ENCODE measurements around the gene TNS1. TPM values are rescaled to one million over a fixed set of nuclear protein-coding genes. Genes with fewer than 3 reads are reported as not detected.

TNS1 gene
- total RNA-seq, 1 donor from 2014 or later: 0.91 TPM

DNA sequence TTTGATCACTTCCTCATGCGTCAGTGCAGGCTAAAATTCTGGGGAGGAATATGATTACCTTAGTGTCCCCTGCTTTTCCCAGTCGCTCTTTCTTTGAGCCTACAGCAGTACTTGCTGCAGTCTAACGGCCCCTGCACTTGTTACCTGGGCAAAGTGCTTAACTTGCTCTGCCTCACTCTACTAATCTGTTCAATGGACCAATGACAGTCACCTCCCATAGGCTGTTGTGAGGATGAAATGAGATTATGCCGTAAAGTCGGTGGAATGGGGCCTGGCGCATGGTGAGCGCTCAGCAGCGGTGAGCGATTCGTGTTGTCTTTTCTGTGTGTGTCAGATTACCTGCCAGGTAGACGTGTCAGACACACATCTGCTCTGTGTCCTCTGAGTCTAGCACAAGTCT, 5.3 kb downstream of the TNS1 start:
- peaks cover 1% of the 10 kb centered on the region for H3K27me3 Mint-ChIP-seq (ENCODE audit: low read depth)
- no peak overlapping the region for H3K4me3 Mint-ChIP-seq (ENCODE audit: low read depth)
- no peak for DNase-seq (ENCODE audit: low spot score)
- no peaks in the 10 kb centered on the region for H3K36me3 Mint-ChIP-seq (ENCODE audit: low read depth)
- H3K27ac Mint-ChIP-seq: no peak overlapping the region
- no peaks in the 10 kb centered on the region for H3K4me1 Mint-ChIP-seq (ENCODE audit: low read depth)
- H3K9me3 Mint-ChIP-seq: no peaks in the 10 kb centered on the region
- intact Hi-C loops (cut with micrococcal nuclease): no loop called here

DNA sequence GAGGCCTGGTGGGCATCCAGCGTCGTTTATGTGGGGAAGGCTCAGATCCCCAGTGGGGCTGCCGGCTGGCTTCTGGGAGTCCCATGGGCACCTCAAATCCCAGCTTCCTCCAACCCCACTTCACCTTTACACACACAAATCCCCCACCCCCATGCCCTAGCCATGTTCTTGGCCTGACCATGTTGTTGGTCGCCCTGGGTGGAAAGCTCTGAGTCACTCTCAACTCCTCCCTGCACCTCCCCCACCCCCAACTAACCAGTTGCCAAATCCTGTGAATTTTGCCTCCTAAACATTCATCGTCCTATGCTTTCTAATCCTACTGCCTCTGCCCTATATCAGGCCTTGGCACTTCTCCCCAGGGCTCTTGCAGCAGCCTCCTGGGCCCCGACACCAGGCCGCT, 6.4 kb downstream of the TNS1 start:
- Mint-ChIP-seq H3K27me3 (ENCODE audit: low read depth) (peaks cover 3% of the 10 kb centered on the region), H3K36me3 (ENCODE audit: low read depth) (no peaks in the 10 kb centered on the region), H3K9me3 (no peaks in the 10 kb centered on the region), H3K27ac (no peak overlapping the region), H3K4me1 (ENCODE audit: low read depth) (no peaks in the 10 kb centered on the region), H3K4me3 (ENCODE audit: low read depth) (no peak overlapping the region)
- intact Hi-C loops (cut with micrococcal nuclease): no loop called here
- no peak for DNase-seq (ENCODE audit: low spot score)

DNA sequence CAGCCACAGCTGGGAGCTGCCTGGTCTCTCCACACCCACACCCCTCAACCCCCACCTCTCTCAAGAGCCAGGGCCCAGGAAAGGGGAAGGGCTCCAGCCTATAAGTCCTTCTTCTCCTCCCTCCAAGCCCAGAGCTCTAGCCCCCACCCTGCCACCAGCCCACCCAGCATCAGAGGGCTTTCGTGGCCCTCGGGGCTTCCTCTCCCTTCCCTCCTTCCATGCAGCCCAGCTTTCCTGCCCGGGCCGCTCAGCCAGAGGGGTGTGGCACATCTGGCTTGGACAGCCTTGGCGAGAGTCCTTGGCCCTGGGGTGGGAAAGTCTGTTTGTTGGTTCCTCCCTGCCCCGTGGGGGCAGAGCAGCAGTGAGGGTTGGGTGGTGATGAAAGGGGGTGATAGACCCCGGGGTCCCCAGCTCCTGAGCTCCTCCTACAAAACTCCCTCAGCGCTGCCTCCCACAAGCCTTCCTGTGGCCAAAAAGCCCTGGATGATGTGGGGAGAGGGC, 7.0 kb downstream of the TNS1 start:
- Mint-ChIP-seq H3K9me3 (no peaks in the 10 kb centered on the region), H3K36me3 (ENCODE audit: low read depth) (no peaks in the 10 kb centered on the region), H3K4me1 (ENCODE audit: low read depth) (no peaks in the 10 kb centered on the region), H3K4me3 (ENCODE audit: low read depth) (no peak overlapping the region), H3K27me3 (ENCODE audit: low read depth) (peaks cover 3% of the 10 kb centered on the region), H3K27ac (no peak overlapping the region)
- intact Hi-C loops (cut with micrococcal nuclease): no loop called here
- no peak for DNase-seq (ENCODE audit: low spot score)

DNA sequence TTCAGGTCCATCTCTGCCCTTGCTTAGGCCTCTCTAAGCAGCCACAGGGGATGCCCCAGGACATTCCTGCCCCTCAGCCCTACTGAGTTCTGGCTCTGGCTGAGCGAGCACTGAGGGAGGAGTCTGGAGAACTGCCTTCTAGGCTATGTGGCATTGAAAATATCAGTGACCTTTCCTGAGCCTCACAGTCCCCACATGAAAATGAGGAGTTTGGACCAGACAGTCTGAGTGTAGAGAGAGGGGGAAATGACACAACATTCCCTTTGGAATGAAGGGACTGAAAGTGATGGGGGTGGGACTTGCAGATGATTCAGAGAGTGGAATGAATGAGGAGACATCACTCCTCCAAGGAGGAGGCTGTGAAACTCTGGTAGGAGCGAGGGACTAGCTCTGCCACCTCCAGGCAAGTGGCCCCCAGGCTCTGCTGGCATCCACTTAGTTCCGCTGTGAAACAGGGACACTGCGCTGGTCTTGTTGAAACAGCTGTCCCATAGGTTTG, 8.0 kb downstream of the TNS1 start:
- no peak for DNase-seq (ENCODE audit: low spot score)
- no peaks in the 10 kb centered on the region for H3K4me1 Mint-ChIP-seq (ENCODE audit: low read depth)
- H3K27ac Mint-ChIP-seq: no peak overlapping the region
- H3K9me3 Mint-ChIP-seq: no peaks in the 10 kb centered on the region
- H3K4me3 Mint-ChIP-seq (ENCODE audit: low read depth): no peak overlapping the region
- H3K27me3 Mint-ChIP-seq (ENCODE audit: low read depth): peaks cover 3% of the 10 kb centered on the region
- intact Hi-C loops (cut with micrococcal nuclease): no loop called here
- no peaks in the 10 kb centered on the region for H3K36me3 Mint-ChIP-seq (ENCODE audit: low read depth)

DNA sequence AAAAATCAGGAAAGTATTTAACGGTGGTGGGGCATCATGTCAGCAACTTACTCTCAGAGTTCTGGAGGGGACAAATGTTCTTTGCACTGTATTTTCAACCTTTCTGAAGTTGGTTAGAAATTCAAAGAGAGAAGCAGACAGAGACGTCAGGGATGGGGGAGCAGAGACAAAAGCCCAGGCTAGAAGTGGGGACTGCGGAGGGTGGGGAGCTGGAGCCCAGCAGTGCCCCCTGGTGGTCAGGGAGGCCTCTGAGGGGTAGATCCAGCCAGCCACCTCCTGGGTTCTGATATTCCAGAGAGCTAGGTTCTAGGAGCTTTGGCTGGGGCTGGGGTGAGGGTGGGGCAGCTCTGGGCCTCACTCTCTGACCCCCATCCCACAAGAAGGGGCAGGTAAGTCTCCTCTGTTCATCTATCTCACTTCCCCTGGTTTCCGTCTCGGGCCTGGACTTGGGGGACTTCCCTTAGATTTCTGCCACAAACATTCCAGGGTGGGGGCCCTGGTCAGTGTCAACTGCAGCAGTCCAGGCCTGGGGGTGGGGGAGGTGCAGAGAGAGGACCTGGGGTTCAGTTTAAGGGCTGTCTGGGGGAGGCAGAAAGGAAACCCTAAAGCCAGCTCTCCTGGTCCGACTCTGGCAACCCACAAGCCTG, 8.9 kb downstream of the TNS1 start:
- H3K9me3 Mint-ChIP-seq: no peaks in the 10 kb centered on the region
- intact Hi-C loops (cut with micrococcal nuclease): no loop called here
- no peak overlapping the region for H3K4me3 Mint-ChIP-seq (ENCODE audit: low read depth)
- peaks cover 3% of the 10 kb centered on the region for H3K4me1 Mint-ChIP-seq (ENCODE audit: low read depth)
- no peak overlapping the region for H3K27ac Mint-ChIP-seq
- DNase-seq (ENCODE audit: low spot score): peak; percentile 20
- no peaks in the 10 kb centered on the region for H3K36me3 Mint-ChIP-seq (ENCODE audit: low read depth)
- H3K27me3 Mint-ChIP-seq (ENCODE audit: low read depth): peaks cover 3% of the 10 kb centered on the region

DNA sequence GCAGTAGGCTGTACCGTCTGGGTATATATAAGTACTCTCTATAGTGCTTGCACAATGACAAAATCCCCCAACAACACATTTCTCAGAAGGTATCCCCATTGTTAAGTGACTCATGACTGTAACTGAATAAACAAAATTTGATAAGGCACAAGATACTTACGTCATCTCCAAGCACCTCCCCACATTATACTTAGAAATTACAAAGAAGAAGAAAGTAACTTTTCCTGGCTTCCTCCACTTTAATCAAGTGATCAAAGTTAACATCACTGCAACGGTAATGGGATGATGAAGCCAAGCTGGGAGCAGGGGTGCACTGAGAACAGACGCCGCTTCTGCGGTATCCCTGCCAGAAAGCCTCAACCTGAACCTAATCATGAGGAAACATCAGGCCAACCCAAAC, 9.7 kb downstream of the TNS1 start:
- peaks cover 7% of the 10 kb centered on the region for H3K4me1 Mint-ChIP-seq (ENCODE audit: low read depth)
- H3K27me3 Mint-ChIP-seq (ENCODE audit: low read depth): peaks cover 3% of the 10 kb centered on the region
- DNase-seq (ENCODE audit: low spot score): no peak
- no peaks in the 10 kb centered on the region for H3K9me3 Mint-ChIP-seq
- intact Hi-C loops (cut with micrococcal nuclease): no loop called here
- no peak overlapping the region for H3K27ac Mint-ChIP-seq
- H3K4me3 Mint-ChIP-seq (ENCODE audit: low read depth): no peak overlapping the region
- no peaks in the 10 kb centered on the region for H3K36me3 Mint-ChIP-seq (ENCODE audit: low read depth)

DNA sequence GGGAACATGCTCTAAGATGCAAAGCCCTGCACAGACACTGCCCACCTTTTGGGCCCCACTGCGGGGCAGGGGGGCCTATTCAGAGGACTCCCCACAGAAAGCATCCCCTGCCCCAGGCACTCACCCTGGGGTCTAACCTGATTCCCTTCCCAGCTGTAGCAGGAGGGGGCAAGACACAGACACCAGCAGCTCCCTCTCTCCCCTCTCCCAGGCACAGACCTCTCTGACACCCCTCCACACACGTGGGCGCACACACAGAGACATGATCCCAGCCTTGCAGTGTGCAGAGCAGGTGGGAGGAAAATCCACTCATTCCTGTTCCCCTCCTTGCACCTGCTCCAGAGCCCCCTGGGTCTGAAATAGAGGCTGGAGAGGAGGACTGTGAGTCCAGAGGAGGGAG, 10.7 kb downstream of the TNS1 start:
- intact Hi-C loops (cut with micrococcal nuclease): no loop called here
- peaks cover 7% of the 10 kb centered on the region for H3K4me1 Mint-ChIP-seq (ENCODE audit: low read depth)
- H3K27ac Mint-ChIP-seq: no peak overlapping the region
- no peaks in the 10 kb centered on the region for H3K36me3 Mint-ChIP-seq (ENCODE audit: low read depth)
- no peak for DNase-seq (ENCODE audit: low spot score)
- H3K27me3 Mint-ChIP-seq (ENCODE audit: low read depth): peaks cover 3% of the 10 kb centered on the region
- H3K9me3 Mint-ChIP-seq: no peaks in the 10 kb centered on the region
- H3K4me3 Mint-ChIP-seq (ENCODE audit: low read depth): no peak overlapping the region

DNA sequence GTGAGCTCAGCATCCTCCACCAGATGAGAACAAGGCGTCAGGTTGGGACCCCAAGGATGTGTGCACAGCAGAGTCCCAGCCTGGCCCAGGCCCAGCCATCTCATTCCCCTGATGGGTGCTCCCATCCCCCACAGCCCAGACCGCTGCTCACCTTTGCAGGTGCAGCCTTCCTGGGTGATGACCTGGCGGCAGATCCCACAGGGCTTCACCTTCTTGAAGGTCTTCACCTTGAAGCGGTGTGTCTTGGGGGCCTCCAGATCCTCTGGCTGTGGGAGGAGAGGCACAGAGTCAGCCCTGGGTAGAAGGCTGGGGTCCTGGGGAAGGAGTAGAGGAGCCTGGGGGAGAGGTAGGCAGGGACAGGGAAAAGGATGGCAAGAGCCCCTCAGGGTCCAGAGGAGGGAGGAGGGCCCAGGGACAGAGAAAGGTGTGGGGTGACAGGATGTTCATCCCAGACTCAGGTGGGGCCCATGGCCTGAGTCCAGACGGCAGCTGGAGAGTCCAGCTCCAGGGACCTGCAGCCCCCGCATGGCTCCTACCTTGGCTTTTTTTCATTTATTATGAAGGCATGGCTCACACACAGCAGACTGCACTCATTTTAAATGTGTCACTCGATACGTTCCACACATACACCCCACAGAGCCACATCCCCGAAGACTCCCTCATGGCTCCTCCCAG, 11.9 kb downstream of the TNS1 start:
- H3K27ac Mint-ChIP-seq: no peak overlapping the region
- intact Hi-C loops (cut with micrococcal nuclease): no loop called here
- no peaks in the 10 kb centered on the region for H3K9me3 Mint-ChIP-seq
- H3K27me3 Mint-ChIP-seq (ENCODE audit: low read depth): peaks cover 3% of the 10 kb centered on the region
- no peak overlapping the region for H3K4me3 Mint-ChIP-seq (ENCODE audit: low read depth)
- no peak for DNase-seq (ENCODE audit: low spot score)
- no peaks in the 10 kb centered on the region for H3K36me3 Mint-ChIP-seq (ENCODE audit: low read depth)
- H3K4me1 Mint-ChIP-seq (ENCODE audit: low read depth): peaks cover 7% of the 10 kb centered on the region

DNA sequence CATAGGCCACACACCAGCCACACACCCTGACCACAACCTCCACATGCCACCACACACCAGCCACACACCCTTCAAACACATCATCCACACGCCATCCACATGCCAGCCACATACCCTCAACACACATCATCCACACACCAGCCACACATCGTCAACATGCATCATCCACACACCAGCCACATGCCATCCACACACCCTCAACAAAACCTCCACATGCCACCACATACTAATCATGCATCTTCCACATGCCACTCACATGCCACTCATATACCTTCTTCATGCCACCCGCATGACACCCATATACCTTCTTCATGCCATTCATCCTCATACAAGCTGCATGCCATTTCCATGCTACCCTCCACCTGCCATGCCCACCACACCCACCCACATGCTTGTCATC, 12.4 kb downstream of the TNS1 start:
- peaks cover 7% of the 10 kb centered on the region for H3K4me1 Mint-ChIP-seq (ENCODE audit: low read depth)
- no peaks in the 10 kb centered on the region for H3K9me3 Mint-ChIP-seq
- no peak overlapping the region for H3K27ac Mint-ChIP-seq
- DNase-seq (ENCODE audit: low spot score): no peak
- no peak overlapping the region for H3K4me3 Mint-ChIP-seq (ENCODE audit: low read depth)
- intact Hi-C loops (cut with micrococcal nuclease): no loop called here
- no peaks in the 10 kb centered on the region for H3K36me3 Mint-ChIP-seq (ENCODE audit: low read depth)
- peaks cover 3% of the 10 kb centered on the region for H3K27me3 Mint-ChIP-seq (ENCODE audit: low read depth)

DNA sequence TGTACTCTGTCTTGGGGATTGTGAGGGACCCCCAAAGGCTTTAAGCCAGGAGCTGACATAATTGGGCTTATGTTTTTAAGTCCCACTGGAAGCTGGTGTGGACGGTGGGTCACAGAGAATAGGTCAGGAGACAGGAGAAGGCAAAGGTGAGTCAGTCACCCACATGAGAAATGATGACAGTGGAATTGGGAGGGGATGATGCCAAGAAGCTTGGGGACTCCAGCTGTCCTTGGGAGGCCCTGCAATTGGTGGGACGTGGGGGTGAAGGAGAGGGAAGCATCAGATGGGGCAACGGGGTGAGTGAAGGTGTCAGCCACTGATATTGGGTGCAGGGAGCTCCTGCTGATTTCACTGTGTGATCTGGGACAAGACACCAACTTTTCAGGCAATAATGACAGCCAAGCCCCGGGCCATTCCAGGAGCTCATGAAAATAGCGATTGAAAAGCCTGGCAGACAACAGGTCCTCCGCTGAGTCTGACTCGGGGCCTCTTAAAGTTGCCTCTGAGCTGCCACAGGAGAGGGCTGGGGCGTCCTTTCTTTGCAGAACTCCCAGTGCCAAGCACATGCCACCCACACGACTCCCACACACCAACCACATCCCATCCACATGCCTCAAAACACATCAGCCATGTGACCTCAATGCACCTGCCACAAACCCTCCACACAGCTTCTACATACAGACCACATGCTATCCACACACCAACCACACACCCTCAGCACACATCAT, 13.4 kb downstream of the TNS1 start:
- Mint-ChIP-seq H3K36me3 (ENCODE audit: low read depth) (no peaks in the 10 kb centered on the region), H3K27me3 (ENCODE audit: low read depth) (peaks cover 3% of the 10 kb centered on the region), H3K27ac (no peak overlapping the region), H3K4me1 (ENCODE audit: low read depth) (peaks cover 7% of the 10 kb centered on the region), H3K9me3 (no peaks in the 10 kb centered on the region), H3K4me3 (ENCODE audit: low read depth) (no peak overlapping the region)
- DNase-seq (ENCODE audit: low spot score): no peak
- intact Hi-C loops (cut with micrococcal nuclease): no loop called here

DNA sequence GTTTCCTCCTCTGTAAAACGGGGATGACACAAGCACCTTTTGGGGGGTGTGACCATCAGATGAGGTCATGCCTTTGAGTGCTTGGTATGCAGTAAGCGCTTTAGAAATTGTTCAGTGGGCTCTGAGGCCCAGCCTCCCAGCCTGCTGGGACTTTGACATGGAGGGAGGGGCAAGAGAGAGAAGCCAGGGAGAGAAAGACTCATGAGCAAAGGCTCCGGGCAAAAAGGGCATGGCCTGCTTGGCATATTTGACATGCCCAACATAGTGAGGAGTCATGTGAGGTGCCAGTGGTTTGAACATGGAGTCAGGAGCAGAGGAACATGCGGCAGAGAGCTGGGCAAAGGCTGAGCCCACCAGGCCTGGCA, 14.0 kb downstream of the TNS1 start:
- H3K27ac Mint-ChIP-seq: no peak overlapping the region
- peaks cover 3% of the 10 kb centered on the region for H3K27me3 Mint-ChIP-seq (ENCODE audit: low read depth)
- intact Hi-C loops (cut with micrococcal nuclease): loop anchor here (1.0 kb wide), 2 partner anchors 200 to 204 kb away; no protein-coding TSS in a partner anchor
- DNase-seq (ENCODE audit: low spot score): no peak
- no peak overlapping the region for H3K4me3 Mint-ChIP-seq (ENCODE audit: low read depth)
- no peaks in the 10 kb centered on the region for H3K36me3 Mint-ChIP-seq (ENCODE audit: low read depth)
- H3K4me1 Mint-ChIP-seq (ENCODE audit: low read depth): peaks cover 7% of the 10 kb centered on the region
- H3K9me3 Mint-ChIP-seq: no peaks in the 10 kb centered on the region

DNA sequence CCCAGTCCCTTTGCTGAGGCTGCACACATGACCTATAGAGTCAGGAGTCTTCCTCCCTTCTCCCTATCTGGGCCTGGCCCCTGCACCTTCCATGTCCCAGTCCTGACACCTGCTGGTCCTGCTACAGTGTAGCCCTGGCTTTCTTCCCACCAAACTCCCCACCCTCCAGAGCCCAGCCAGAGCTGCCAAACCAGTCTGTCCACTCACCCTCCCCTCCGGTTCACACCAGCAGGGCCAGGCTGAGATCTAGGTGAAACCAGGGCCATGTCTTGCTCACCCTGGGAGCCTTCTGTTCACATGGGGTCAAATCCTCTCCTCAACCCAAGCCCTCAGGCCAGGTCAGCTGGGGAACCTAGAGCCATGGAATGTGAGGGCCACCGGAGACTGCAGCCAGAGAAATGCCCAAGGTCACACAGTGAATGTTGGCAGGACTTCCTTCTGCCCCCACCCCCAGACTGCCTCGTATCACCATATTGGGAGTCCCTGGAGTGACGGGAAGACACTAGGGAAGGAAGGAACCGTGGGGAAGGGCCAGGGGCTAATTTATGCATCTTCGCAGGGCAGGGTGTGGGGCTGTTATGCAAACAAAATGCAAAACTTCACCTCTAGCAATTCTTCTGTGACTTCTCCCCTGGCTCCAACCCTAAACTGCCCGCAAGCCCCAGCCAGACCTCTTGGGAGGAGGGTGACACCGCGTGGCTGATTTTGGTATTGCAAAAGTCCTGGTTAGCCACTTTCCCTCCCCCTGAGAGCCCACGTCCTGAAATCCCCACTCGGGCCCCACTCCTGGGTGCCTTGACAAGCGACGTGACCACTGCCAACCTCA, 14.6 kb downstream of the TNS1 start:
- no peaks in the 10 kb centered on the region for H3K9me3 Mint-ChIP-seq
- H3K27me3 Mint-ChIP-seq (ENCODE audit: low read depth): peaks cover 3% of the 10 kb centered on the region
- no peak overlapping the region for H3K4me3 Mint-ChIP-seq (ENCODE audit: low read depth)
- H3K36me3 Mint-ChIP-seq (ENCODE audit: low read depth): no peaks in the 10 kb centered on the region
- intact Hi-C loops (cut with micrococcal nuclease): loop anchor here (1.0 kb wide), 2 partner anchors 199 to 203 kb away; no protein-coding TSS in a partner anchor
- peak; percentile 50 for DNase-seq (ENCODE audit: low spot score)
- peaks cover 7% of the 10 kb centered on the region for H3K4me1 Mint-ChIP-seq (ENCODE audit: low read depth)
- H3K27ac Mint-ChIP-seq: no peak overlapping the region
